ENCODE measurements around the gene COPG2. TPM values are rescaled to one million over a fixed set of nuclear protein-coding genes. Genes with fewer than 3 reads are reported as not detected.

Gene COPG2
- total RNA-seq, 1 experiment from 2014 or later, result 50.9 TPM

DNA sequence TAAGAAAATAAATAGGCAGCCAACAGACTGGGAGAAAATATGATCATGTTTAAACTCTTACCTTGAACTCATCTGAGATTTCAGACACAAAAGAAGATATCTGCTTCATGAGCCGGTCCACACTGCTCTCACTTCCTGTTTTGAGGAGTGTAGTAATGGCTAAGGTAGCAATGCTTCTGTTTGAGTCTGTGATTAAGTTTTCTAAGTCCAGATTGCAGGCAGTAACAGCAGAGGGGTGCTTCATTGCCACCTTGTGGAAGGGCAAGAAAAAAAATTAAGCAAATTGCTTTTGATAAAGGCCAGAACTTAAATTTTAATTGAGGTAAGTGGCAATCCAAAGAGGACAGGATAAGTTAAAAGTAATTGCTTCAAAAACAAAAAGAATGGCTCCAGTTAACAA lies 107.6 kb downstream of the COPG2 start:
- POLR2A ChIA-PET, result no interaction called here
- no peaks in the 10 kb centered on the region for H3K4me1 Mint-ChIP-seq
- H3K27ac Mint-ChIP-seq, result no peak overlapping the region
- DNase-seq (ENCODE audit: low spot score) (no peak), ATAC-seq (peak; percentile 48)
- no peak overlapping the region for H3K4me3 Mint-ChIP-seq
- peaks cover 13% of the 10 kb centered on the region for H3K36me3 Mint-ChIP-seq
- H3K27me3 Mint-ChIP-seq (ENCODE audit: low read depth), result no peaks in the 10 kb centered on the region
- H3K9me3 Mint-ChIP-seq, result peaks cover 13% of the 10 kb centered on the region
- TF ChIP-seq PRRX2 (CRISPR knock-in tag; IDR thresholded peaks at IDR 0.05), result no peak
- TF ChIP-seq, protein P1, sequence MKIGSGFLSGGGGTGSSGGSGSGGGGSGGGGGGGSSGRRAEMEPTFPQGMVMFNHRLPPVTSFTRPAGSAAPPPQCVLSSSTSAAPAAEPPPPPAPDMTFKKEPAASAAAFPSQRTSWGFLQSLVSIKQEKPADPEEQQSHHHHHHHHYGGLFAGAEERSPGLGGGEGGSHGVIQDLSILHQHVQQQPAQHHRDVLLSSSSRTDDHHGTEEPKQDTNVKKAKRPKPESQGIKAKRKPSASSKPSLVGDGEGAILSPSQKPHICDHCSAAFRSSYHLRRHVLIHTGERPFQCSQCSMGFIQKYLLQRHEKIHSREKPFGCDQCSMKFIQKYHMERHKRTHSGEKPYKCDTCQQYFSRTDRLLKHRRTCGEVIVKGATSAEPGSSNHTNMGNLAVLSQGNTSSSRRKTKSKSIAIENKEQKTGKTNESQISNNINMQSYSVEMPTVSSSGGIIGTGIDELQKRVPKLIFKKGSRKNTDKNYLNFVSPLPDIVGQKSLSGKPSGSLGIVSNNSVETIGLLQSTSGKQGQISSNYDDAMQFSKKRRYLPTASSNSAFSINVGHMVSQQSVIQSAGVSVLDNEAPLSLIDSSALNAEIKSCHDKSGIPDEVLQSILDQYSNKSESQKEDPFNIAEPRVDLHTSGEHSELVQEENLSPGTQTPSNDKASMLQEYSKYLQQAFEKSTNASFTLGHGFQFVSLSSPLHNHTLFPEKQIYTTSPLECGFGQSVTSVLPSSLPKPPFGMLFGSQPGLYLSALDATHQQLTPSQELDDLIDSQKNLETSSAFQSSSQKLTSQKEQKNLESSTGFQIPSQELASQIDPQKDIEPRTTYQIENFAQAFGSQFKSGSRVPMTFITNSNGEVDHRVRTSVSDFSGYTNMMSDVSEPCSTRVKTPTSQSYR (CRISPR knock-in tag; IDR thresholded peaks at IDR 0.05), result no peak
- no peak for TF ChIP-seq GABPB1 (CRISPR knock-in tag; IDR thresholded peaks at IDR 0.05)
- TF ChIP-seq, protein P2, sequence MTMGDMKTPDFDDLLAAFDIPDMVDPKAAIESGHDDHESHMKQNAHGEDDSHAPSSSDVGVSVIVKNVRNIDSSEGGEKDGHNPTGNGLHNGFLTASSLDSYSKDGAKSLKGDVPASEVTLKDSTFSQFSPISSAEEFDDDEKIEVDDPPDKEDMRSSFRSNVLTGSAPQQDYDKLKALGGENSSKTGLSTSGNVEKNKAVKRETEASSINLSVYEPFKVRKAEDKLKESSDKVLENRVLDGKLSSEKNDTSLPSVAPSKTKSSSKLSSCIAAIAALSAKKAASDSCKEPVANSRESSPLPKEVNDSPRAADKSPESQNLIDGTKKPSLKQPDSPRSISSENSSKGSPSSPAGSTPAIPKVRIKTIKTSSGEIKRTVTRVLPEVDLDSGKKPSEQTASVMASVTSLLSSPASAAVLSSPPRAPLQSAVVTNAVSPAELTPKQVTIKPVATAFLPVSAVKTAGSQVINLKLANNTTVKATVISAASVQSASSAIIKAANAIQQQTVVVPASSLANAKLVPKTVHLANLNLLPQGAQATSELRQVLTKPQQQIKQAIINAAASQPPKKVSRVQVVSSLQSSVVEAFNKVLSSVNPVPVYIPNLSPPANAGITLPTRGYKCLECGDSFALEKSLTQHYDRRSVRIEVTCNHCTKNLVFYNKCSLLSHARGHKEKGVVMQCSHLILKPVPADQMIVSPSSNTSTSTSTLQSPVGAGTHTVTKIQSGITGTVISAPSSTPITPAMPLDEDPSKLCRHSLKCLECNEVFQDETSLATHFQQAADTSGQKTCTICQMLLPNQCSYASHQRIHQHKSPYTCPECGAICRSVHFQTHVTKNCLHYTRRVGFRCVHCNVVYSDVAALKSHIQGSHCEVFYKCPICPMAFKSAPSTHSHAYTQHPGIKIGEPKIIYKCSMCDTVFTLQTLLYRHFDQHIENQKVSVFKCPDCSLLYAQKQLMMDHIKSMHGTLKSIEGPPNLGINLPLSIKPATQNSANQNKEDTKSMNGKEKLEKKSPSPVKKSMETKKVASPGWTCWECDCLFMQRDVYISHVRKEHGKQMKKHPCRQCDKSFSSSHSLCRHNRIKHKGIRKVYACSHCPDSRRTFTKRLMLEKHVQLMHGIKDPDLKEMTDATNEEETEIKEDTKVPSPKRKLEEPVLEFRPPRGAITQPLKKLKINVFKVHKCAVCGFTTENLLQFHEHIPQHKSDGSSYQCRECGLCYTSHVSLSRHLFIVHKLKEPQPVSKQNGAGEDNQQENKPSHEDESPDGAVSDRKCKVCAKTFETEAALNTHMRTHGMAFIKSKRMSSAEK (CRISPR knock-in tag; IDR thresholded peaks at IDR 0.05; ENCODE audit: borderline replicate concordance), result no peak
- TF ChIP-seq, protein P3, sequence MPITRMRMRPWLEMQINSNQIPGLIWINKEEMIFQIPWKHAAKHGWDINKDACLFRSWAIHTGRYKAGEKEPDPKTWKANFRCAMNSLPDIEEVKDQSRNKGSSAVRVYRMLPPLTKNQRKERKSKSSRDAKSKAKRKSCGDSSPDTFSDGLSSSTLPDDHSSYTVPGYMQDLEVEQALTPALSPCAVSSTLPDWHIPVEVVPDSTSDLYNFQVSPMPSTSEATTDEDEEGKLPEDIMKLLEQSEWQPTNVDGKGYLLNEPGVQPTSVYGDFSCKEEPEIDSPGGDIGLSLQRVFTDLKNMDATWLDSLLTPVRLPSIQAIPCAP (CRISPR knock-in tag; IDR thresholded peaks at IDR 0.05), result no peak
- no peak for TF ChIP-seq CREM (CRISPR knock-in tag; IDR thresholded peaks at IDR 0.05)
- no peak for TF ChIP-seq MYBL2 (CRISPR knock-in tag; IDR thresholded peaks at IDR 0.05)
- TF ChIP-seq, protein P4, sequence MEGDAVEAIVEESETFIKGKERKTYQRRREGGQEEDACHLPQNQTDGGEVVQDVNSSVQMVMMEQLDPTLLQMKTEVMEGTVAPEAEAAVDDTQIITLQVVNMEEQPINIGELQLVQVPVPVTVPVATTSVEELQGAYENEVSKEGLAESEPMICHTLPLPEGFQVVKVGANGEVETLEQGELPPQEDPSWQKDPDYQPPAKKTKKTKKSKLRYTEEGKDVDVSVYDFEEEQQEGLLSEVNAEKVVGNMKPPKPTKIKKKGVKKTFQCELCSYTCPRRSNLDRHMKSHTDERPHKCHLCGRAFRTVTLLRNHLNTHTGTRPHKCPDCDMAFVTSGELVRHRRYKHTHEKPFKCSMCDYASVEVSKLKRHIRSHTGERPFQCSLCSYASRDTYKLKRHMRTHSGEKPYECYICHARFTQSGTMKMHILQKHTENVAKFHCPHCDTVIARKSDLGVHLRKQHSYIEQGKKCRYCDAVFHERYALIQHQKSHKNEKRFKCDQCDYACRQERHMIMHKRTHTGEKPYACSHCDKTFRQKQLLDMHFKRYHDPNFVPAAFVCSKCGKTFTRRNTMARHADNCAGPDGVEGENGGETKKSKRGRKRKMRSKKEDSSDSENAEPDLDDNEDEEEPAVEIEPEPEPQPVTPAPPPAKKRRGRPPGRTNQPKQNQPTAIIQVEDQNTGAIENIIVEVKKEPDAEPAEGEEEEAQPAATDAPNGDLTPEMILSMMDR (IDR thresholded peaks at IDR 0.05), result no peak
- TF ChIP-seq ESRRA (CRISPR knock-in tag; IDR thresholded peaks at IDR 0.05; ENCODE audit: borderline replicate concordance), result no peak
- TF ChIP-seq, protein P5, sequence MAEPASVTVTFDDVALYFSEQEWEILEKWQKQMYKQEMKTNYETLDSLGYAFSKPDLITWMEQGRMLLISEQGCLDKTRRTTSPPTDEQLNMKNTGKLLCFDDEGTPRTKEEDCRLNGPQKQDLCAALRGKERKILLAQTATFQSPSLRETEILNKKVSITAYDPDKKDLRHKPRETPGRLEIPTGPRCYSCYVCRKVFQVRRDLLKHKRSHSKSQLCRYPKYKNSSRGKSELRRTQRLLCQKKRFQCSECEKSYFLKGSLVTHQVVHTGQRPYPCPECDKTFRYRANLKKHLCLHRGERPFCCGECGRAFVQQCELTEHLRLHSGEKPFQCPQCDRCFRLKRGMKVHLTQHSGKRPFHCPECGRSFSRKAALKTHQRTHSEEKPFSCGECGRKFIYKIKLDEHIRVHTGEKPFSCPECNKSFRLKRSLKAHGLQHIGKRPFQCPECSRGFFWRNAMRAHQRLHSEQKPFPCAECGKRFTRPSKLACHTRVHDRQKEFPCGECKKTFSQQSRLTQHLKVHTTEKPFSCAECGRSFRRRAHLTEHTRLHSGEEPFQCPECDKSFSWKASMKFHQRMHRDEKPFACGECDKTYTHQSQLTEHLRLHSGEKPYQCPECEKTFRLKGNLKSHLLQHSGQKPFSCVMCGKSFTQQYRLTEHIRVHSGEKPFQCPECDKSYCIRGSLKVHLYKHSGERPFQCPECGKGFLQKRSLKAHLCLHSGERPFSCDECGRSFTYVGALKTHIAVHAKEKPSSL (CRISPR knock-in tag; conservative IDR thresholded peaks at IDR 0.05), result no peak
- TF ChIP-seq EMX1 (CRISPR knock-in tag; IDR thresholded peaks at IDR 0.05), result no peak
- no peak for TF ChIP-seq ZNF263 (CRISPR knock-in tag; IDR thresholded peaks at IDR 0.05; ENCODE audit: low read depth)
- CTCF ChIA-PET, result no interaction called here

DNA sequence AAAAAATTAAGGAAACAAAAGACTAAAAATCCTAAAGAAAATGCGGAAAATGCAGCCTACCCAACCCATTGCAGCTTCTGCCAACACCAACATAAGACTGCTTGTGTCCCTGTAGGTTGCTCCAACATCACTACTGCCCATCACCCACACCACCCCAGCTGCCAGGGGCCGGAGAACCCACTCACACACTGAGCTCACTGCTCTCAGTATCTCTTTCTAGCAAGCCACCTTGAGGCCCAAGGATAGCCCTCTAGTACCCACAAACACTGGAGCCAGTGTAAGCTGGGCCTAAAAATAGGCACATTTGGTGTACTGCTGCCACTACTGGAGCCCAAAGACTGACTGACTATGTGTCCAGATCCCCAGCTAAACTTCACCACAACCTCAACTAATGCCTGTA lies 109.4 kb downstream of the COPG2 start:
- no peak overlapping the region for H3K27ac Mint-ChIP-seq

More for the DNA sequence above, 109.4 kb downstream of the COPG2 start:
- Mint-ChIP-seq H3K27me3 (ENCODE audit: low read depth) (no peaks in the 10 kb centered on the region), H3K4me3 (no peak overlapping the region), H3K36me3 (peaks cover 6% of the 10 kb centered on the region), H3K9me3 (peaks cover 4% of the 10 kb centered on the region), H3K4me1 (no peaks in the 10 kb centered on the region)
- ChIA-PET CTCF (no interaction called here), POLR2A (no interaction called here)
- TF ChIP-seq ZNF219 (CRISPR knock-in tag; IDR thresholded peaks at IDR 0.05; ENCODE audit: borderline replicate concordance), result no peak
- no peak for TF ChIP-seq NFYB (CRISPR knock-in tag; conservative IDR thresholded peaks at IDR 0.05; ENCODE audit: low read depth)
- TF ChIP-seq, protein P6, sequence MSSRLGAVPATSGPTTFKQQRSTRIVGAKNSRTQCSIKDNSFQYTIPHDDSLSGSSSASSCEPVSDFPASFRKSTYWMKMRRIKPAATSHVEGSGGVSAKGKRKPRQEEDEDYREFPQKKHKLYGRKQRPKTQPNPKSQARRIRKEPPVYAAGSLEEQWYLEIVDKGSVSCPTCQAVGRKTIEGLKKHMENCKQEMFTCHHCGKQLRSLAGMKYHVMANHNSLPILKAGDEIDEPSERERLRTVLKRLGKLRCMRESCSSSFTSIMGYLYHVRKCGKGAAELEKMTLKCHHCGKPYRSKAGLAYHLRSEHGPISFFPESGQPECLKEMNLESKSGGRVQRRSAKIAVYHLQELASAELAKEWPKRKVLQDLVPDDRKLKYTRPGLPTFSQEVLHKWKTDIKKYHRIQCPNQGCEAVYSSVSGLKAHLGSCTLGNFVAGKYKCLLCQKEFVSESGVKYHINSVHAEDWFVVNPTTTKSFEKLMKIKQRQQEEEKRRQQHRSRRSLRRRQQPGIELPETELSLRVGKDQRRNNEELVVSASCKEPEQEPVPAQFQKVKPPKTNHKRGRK (CRISPR knock-in tag; IDR thresholded peaks at IDR 0.05; ENCODE audit: borderline replicate concordance), result no peak
- TF ChIP-seq CREB1 (CRISPR knock-in tag; IDR thresholded peaks at IDR 0.05), result no peak
- TF ChIP-seq ATF1 (CRISPR knock-in tag; IDR thresholded peaks at IDR 0.05), result no peak
- ATAC-seq (no peak), DNase-seq (ENCODE audit: low spot score) (no peak)
